OCI-LY1 (cell line): ENCODE data around the gene MAPK12.

ENCODE experiments used
- EZH2 ChIP-seq: fragments of 200-600 bp; sonication (generic), shearing (Covaris generic); IDR thresholded peaks from 2 replicates; pipeline ENCODE4 v1.8.0; 2017; ENCODE audit warnings: borderline replicate concordance, mixed run types, mild to moderate bottlenecking, antibody characterized with exemption, low read length, moderate library complexity, mixed read lengths
- TF ChIP-seq, protein P1 (sequence below): fragments of 200-600 bp; sonication (generic), shearing (Covaris generic); IDR thresholded peaks from 2 replicates; pipeline ENCODE4 v1.5.1; 2017; ENCODE audit warnings: mild to moderate bottlenecking, antibody characterized with exemption, low read length, moderate library complexity, mixed read lengths

DNA sequence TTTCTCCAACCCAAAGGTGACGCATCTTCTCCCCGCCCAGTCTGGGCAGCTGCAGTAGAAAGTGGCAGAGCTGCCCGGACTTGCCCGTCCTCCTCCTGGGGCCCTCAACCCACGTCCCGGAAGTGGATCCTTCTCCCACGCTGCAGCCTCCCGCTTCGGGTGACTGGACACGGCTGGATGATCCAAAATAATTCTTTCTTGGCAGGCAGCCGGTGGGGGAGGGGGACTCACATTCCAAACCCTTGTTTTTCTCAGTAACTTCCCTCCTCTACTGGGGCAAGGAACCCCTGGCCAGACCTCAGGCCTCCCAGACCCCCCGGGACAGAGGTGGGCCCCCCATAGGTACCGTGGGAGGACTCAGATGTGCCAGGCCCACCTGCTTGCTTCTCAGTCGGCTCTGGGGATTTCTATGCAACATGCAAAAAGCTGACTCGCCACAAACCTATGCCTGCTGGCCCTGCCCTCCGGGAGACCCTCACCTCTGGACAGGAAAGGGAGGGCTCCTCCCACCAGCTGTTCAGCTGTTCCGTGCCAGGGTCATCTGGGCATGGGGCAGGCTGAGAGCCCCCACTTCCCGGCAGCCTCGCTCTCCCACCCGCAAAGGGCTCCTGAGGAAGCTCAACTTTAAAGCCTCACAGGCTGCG lies 44.6 kb upstream of the MAPK12 start:
- TF ChIP-seq, protein P1, sequence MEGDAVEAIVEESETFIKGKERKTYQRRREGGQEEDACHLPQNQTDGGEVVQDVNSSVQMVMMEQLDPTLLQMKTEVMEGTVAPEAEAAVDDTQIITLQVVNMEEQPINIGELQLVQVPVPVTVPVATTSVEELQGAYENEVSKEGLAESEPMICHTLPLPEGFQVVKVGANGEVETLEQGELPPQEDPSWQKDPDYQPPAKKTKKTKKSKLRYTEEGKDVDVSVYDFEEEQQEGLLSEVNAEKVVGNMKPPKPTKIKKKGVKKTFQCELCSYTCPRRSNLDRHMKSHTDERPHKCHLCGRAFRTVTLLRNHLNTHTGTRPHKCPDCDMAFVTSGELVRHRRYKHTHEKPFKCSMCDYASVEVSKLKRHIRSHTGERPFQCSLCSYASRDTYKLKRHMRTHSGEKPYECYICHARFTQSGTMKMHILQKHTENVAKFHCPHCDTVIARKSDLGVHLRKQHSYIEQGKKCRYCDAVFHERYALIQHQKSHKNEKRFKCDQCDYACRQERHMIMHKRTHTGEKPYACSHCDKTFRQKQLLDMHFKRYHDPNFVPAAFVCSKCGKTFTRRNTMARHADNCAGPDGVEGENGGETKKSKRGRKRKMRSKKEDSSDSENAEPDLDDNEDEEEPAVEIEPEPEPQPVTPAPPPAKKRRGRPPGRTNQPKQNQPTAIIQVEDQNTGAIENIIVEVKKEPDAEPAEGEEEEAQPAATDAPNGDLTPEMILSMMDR: no peak
- no peak for TF ChIP-seq EZH2
